H9 (cell line): ENCODE measurements around the gene ELFN2. TPM values are rescaled to one million over a fixed set of nuclear protein-coding genes. Genes with fewer than 3 reads are reported as not detected.
A peak's percentile ranks its signal among the peaks of the same experiment; 100 is the strongest.

Experiments used
- DNase-seq: peaks from one replicate; pipeline ENCODE4 v3.0.0-alpha.2; 2017
- H2AFZ ChIP-seq: one replicate; pipeline ENCODE4 v1.6.1; 2013; ENCODE audit warnings: mild to moderate bottlenecking, low read length, control low read depth, moderate library complexity
- H2AK5ac ChIP-seq: 2 replicates; pipeline ENCODE4 v1.6.1; 2013; ENCODE audit warnings: low read length, control low read depth, mixed read lengths; ENCODE audit not compliant: insufficient read length
- H2BK120ac ChIP-seq: one replicate; pipeline ENCODE4 v1.6.1; 2013; ENCODE audit warnings: low read depth, mild to moderate bottlenecking, low read length, control low read depth, inconsistent platforms; ENCODE audit not compliant: poor library complexity, severe bottlenecking
- H2BK12ac ChIP-seq: 2 replicates; pipeline ENCODE4 v1.6.1; 2013; ENCODE audit warnings: low read length, control low read depth, mixed read lengths, low read depth; ENCODE audit not compliant: insufficient read length
- H2BK15ac ChIP-seq: 2 replicates; pipeline ENCODE4 v1.6.1; 2013; ENCODE audit warnings: low read depth, low read length, control low read depth
- H2BK20ac ChIP-seq: one replicate; pipeline ENCODE4 v1.6.1; 2013; ENCODE audit warnings: low read depth, mild to moderate bottlenecking, low read length, control low read depth, inconsistent platforms; ENCODE audit not compliant: poor library complexity, severe bottlenecking
- H2BK5ac ChIP-seq: 2 replicates; pipeline ENCODE4 v1.6.1; 2013; ENCODE audit warnings: low read length, control low read depth, mixed read lengths; ENCODE audit not compliant: insufficient read length
- H3K14ac ChIP-seq: 2 replicates; pipeline ENCODE4 v1.6.1; 2013; ENCODE audit warnings: low read length, control low read depth; ENCODE audit not compliant: insufficient read depth
- H3K18ac ChIP-seq: 2 replicates; pipeline ENCODE4 v1.6.1; 2013; ENCODE audit warnings: low read depth, mild to moderate bottlenecking, mixed read lengths, low read length, control low read depth; ENCODE audit not compliant: insufficient read length
- H3K23ac ChIP-seq: 2 replicates; pipeline ENCODE4 v1.6.1; 2013; ENCODE audit warnings: low read length, control low read depth, mixed read lengths, low read depth; ENCODE audit not compliant: insufficient read length
- H3K23me2 ChIP-seq: 2 replicates; pipeline ENCODE4 v1.6.1; 2013; ENCODE audit warnings: low read depth, mild to moderate bottlenecking, mixed read lengths, low read length, control low read depth; ENCODE audit not compliant: insufficient read length, poor library complexity, severe bottlenecking
- H3K27ac ChIP-seq: 2 replicates; pipeline ENCODE4 v1.5.1; 2013; ENCODE audit warnings: low read length, control low read depth, mixed read lengths, low read depth; ENCODE audit not compliant: insufficient read length
- H3K27me3 ChIP-seq: 2 replicates; pipeline ENCODE4 v1.6.1; 2013; ENCODE audit warnings: low read length, control low read depth, inconsistent platforms; ENCODE audit not compliant: insufficient read depth
- H3K4ac ChIP-seq: 2 replicates; pipeline ENCODE4 v1.6.1; 2013; ENCODE audit warnings: low read depth, mild to moderate bottlenecking, control low read depth, inconsistent platforms, low read length, moderate library complexity
- H3K4me1 ChIP-seq: 2 replicates; pipeline ENCODE4 v1.6.1; 2013; ENCODE audit warnings: low read length, control low read depth, inconsistent platforms; ENCODE audit not compliant: insufficient read depth
- H3K4me2 ChIP-seq: 2 replicates; pipeline ENCODE4 v1.6.1; 2013; ENCODE audit warnings: low read length, control low read depth, mixed read lengths; ENCODE audit not compliant: insufficient read length, insufficient read depth
- H3K56ac ChIP-seq: 2 replicates; pipeline ENCODE4 v1.6.1; 2013; ENCODE audit warnings: low read depth, mild to moderate bottlenecking, mixed read lengths, low read length, control low read depth; ENCODE audit not compliant: insufficient read length
- H3K79me1 ChIP-seq: 2 replicates; pipeline ENCODE4 v1.6.1; 2013; ENCODE audit warnings: low read depth, mild to moderate bottlenecking, moderate library complexity, low read length, control low read depth, inconsistent platforms; ENCODE audit not compliant: insufficient read depth, poor library complexity, severe bottlenecking
- H3K79me2 ChIP-seq: 2 replicates; pipeline ENCODE4 v1.6.1; 2013; ENCODE audit warnings: low read length, control low read depth, inconsistent platforms; ENCODE audit not compliant: insufficient read depth
- H3K9ac ChIP-seq: 2 replicates; pipeline ENCODE4 v1.6.1; 2013; ENCODE audit warnings: low read length, control low read depth, mixed read lengths; ENCODE audit not compliant: insufficient read length; ENCODE audit errors: extremely low read depth
- H3K9me3 ChIP-seq: one replicate; pipeline ENCODE4 v1.6.1; 2013; ENCODE audit warnings: low read depth, low read length, inconsistent platforms; ENCODE audit not compliant: control insufficient read depth
- H3T11ph ChIP-seq: one replicate; pipeline ENCODE4 v1.6.1; 2013; ENCODE audit warnings: mild to moderate bottlenecking, low read length, control low read depth, inconsistent platforms
- H4K20me1 ChIP-seq: one replicate; pipeline ENCODE4 v1.6.1; 2013; ENCODE audit not compliant: control insufficient read depth, insufficient read length, insufficient read depth
- H4K5ac ChIP-seq: 2 replicates; pipeline ENCODE4 v1.6.1; 2013; ENCODE audit warnings: low read depth, mild to moderate bottlenecking, mixed read lengths, low read length, control low read depth; ENCODE audit not compliant: insufficient read length
- H4K8ac ChIP-seq: replicated peaks from 2 replicates; pipeline ENCODE4 v1.6.1; 2013; ENCODE audit warnings: low read length, control low read depth, mixed read lengths, low read depth; ENCODE audit not compliant: insufficient read length
- H4K91ac ChIP-seq: 2 replicates; pipeline ENCODE4 v1.6.1; 2013; ENCODE audit warnings: low read depth, mild to moderate bottlenecking, moderate library complexity, mixed read lengths, low read length, control low read depth; ENCODE audit not compliant: insufficient read length
- H3K27ac Mint-ChIP-seq, 3 experiments: 2 replicates in 2 of 3; 3 replicates in 1 of 3; pipeline ENCODE4 v1.8.0; 2020 to 2021; ENCODE audit warnings: mixed read lengths in 3 of 3, mild to moderate bottlenecking in 1 of 3, moderate library complexity in 1 of 3
- H3K27me3 Mint-ChIP-seq: 2 replicates; pipeline ENCODE4 v1.8.0; 2021; ENCODE audit warnings: low read depth, mild to moderate bottlenecking, moderate library complexity, mixed read lengths
- H3K36me3 Mint-ChIP-seq, 3 experiments: 2 replicates in 2 of 3; 3 replicates in 1 of 3; pipeline ENCODE4 v1.8.0; 2020 to 2021; ENCODE audit warnings: low read depth in 3 of 3, mixed read lengths in 3 of 3; ENCODE audit not compliant: insufficient read depth in 1 of 3
- H3K4me1 Mint-ChIP-seq, 2 experiments: 2 replicates each; pipeline ENCODE4 v1.8.0; 2020; ENCODE audit warnings: mixed read lengths in 2 of 2
- H3K4me3 Mint-ChIP-seq, 2 experiments: 2 replicates in 1 of 2; 3 replicates in 1 of 2; pipeline ENCODE4 v1.8.0; 2020 to 2021; ENCODE audit warnings: mild to moderate bottlenecking in 2 of 2, mixed read lengths in 2 of 2, moderate library complexity in 1 of 2
- H3K9me3 Mint-ChIP-seq, 2 experiments: 2 replicates in 1 of 2; 3 replicates in 1 of 2; pipeline ENCODE4 v1.8.0; 2020; ENCODE audit warnings: mild to moderate bottlenecking in 2 of 2, mixed read lengths in 2 of 2, moderate library complexity in 1 of 2
- WGBS: extraction: QIAGEN DNeasy Blood & Tissue Kit; methylation state at CpG from one replicate; pipeline ENCODE4 v1.1.7; 2013; ENCODE audit warnings: missing lambda C conversion rate, low lambda C conversion rate, mixed read lengths; ENCODE audit not compliant: insufficient read length; ENCODE audit errors: extremely low coverage; 5-methylcytosine and 5-hydroxymethylcytosine counted together
- total RNA-seq: library from RNA; stranded (reverse); gene quantifications from 2 replicates; pipeline ENCODE4 v1.2.1, GENCODE V29; 2021
- TF ChIP-seq, protein P1 (sequence below): fragments of 200-600 bp; sonication (generic); conservative IDR thresholded peaks from 3 replicates; pipeline ENCODE4 v1.8.0; 2021; ENCODE audit warnings: antibody characterized with exemption, mild to moderate bottlenecking

Gene ELFN2
- total RNA-seq, 1 experiment from 2014 or later: 0.70 TPM

DNA sequence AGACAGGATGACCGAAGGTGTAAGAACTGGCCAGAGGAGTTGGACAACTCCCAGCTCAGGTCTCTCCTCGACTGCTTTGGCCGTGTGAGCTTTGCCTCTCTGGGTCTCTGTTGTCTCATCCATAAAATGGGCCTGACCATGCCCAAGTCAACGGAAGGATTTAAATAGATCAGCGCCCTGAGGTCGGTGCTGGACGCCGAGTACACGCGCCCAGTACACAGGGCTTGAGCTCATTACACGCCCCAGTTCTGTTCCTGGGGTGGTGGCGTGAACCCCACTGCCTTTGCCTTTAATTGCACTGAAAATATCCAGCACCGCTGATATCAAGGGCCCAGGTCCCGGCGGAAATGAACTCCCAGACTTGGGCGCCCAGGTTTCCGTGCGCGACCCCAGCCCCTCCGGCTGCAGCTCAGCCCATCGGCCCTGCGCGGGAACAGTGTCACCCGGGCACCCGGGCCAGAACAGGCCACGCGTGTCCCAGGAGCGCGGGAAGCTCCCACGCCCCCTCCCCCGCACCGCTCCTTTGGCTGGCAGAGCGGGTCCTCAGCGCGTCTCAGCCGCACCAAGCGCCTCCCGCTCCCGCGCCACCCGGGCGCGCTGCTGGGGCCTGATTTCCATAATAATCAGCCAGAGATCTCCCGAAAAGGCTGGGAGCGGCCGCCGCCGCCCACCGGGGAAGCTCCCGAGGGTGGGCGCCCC is 102.8 kb downstream of the ELFN2 start:
- WGBS: no CpG with 5 or more reads among the region's 51 CpGs
- H3K9ac ChIP-seq: no peak overlapping the region

More for the DNA sequence above, 102.8 kb downstream of the ELFN2 start:
- H3K23me2 ChIP-seq: no peaks in the 10 kb centered on the region
- no peaks in the 10 kb centered on the region for H3K9me3 ChIP-seq
- no peak overlapping the region for H3K23ac ChIP-seq
- H3T11ph ChIP-seq: no peak overlapping the region
- no peak overlapping the region for H3K4ac ChIP-seq
- peaks cover 87% of the 10 kb centered on the region for H3K27me3 Mint-ChIP-seq
- H3K4me2 ChIP-seq: peak overlapping the region; percentile 30
- H3K27ac ChIP-seq: no peak overlapping the region
- no peak overlapping the region for H2BK15ac ChIP-seq
- DNase-seq: no peak
- no peaks in the 10 kb centered on the region for H3K79me2 ChIP-seq
- H2AK5ac ChIP-seq: no peak overlapping the region
- no peak overlapping the region for H2BK12ac ChIP-seq
- no peak overlapping the region for H3K56ac ChIP-seq
- no peaks in the 10 kb centered on the region; the same call in 1 of the 2 replicates for H3K4me1 ChIP-seq
- peak overlapping the region; percentile 36 to 62; a peak in 4 of 5 replicates for H3K4me3 Mint-ChIP-seq
- peaks cover 0 to 2% of the 10 kb centered on the region in 2 experiments; a peak in 3 of 5 replicates for H3K9me3 Mint-ChIP-seq
- H4K91ac ChIP-seq: no peak overlapping the region
- H3K4me1 Mint-ChIP-seq: peaks cover 27 to 49% of the 10 kb centered on the region in 2 experiments
- no peak overlapping the region for H2BK20ac ChIP-seq
- no peak overlapping the region for H2AFZ ChIP-seq
- H3K36me3 Mint-ChIP-seq: no peaks in the 10 kb centered on the region
- TF ChIP-seq, protein P1, sequence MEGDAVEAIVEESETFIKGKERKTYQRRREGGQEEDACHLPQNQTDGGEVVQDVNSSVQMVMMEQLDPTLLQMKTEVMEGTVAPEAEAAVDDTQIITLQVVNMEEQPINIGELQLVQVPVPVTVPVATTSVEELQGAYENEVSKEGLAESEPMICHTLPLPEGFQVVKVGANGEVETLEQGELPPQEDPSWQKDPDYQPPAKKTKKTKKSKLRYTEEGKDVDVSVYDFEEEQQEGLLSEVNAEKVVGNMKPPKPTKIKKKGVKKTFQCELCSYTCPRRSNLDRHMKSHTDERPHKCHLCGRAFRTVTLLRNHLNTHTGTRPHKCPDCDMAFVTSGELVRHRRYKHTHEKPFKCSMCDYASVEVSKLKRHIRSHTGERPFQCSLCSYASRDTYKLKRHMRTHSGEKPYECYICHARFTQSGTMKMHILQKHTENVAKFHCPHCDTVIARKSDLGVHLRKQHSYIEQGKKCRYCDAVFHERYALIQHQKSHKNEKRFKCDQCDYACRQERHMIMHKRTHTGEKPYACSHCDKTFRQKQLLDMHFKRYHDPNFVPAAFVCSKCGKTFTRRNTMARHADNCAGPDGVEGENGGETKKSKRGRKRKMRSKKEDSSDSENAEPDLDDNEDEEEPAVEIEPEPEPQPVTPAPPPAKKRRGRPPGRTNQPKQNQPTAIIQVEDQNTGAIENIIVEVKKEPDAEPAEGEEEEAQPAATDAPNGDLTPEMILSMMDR: no peak
- H3K27ac Mint-ChIP-seq: no peak overlapping the region; a peak in 1 of 7 replicates
- no peak overlapping the region for H3K18ac ChIP-seq
- no peak overlapping the region for H4K5ac ChIP-seq
- H4K20me1 ChIP-seq: no peaks in the 10 kb centered on the region
- no peak overlapping the region for H2BK5ac ChIP-seq
- H3K14ac ChIP-seq: no peak overlapping the region; the same call in 1 of the 2 replicates
- no peaks in the 10 kb centered on the region; the same call in 1 of the 2 replicates for H3K27me3 ChIP-seq
- H2BK120ac ChIP-seq: no peak overlapping the region
- H4K8ac ChIP-seq: no peak overlapping the region
- H3K79me1 ChIP-seq: no peaks in the 10 kb centered on the region
